ENCODE measurements around the gene CHMP4B. TPM values are rescaled to one million over a fixed set of nuclear protein-coding genes. Genes with fewer than 3 reads are reported as not detected.

The CHMP4B gene
- total RNA-seq, 1 donor from 2014 or later = 59.2 TPM

DNA sequence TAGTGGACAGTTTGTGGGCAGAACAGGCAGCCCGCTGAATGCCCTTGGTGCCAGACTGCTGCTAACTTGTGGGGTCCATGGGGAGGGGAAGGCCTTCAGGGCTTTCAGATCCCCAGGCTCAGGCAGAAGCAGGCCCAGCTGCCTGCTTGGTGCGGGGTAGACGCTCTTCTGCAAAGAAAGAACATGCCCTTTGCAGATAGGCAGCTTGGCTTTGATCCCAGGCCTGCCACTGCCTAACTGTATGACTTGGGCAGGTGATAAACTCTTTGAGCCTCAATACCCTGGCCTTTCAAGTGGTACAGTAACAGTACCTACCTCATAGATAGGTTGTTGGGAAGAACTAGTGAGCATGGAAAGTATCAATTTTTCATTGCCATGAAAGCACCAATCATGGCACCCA lies 28.4 kb downstream of the CHMP4B start:
- DNase-seq (ENCODE audit: low read depth) = no peak
- Histone ChIP-seq H3K36me3 (ENCODE audit: control insufficient read depth, insufficient read depth, low read length) (no peaks in the 10 kb centered on the region), H3K4me3 (ENCODE audit: low read depth, low read length) (no peak overlapping the region), H3K27me3 (ENCODE audit: control insufficient read depth, insufficient read depth, low read length) (no peaks in the 10 kb centered on the region)
- TF ChIP-seq, protein P1, sequence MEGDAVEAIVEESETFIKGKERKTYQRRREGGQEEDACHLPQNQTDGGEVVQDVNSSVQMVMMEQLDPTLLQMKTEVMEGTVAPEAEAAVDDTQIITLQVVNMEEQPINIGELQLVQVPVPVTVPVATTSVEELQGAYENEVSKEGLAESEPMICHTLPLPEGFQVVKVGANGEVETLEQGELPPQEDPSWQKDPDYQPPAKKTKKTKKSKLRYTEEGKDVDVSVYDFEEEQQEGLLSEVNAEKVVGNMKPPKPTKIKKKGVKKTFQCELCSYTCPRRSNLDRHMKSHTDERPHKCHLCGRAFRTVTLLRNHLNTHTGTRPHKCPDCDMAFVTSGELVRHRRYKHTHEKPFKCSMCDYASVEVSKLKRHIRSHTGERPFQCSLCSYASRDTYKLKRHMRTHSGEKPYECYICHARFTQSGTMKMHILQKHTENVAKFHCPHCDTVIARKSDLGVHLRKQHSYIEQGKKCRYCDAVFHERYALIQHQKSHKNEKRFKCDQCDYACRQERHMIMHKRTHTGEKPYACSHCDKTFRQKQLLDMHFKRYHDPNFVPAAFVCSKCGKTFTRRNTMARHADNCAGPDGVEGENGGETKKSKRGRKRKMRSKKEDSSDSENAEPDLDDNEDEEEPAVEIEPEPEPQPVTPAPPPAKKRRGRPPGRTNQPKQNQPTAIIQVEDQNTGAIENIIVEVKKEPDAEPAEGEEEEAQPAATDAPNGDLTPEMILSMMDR (IDR thresholded peaks at IDR 0.05; ENCODE audit: insufficient read depth, low read length, poor library complexity, severe bottlenecking) = no peak

GRCh38 chr20:33840160-33840559 lies 29.0 kb downstream of the CHMP4B start:
- TF ChIP-seq, protein P1 (IDR thresholded peaks at IDR 0.05; ENCODE audit: insufficient read depth, low read length, poor library complexity, severe bottlenecking) = no peak

GRCh38 chr20:33840759-33841435 lies 29.7 kb downstream of the CHMP4B start:
- no peak for DNase-seq (ENCODE audit: low read depth)
- TF ChIP-seq, protein P1 (IDR thresholded peaks at IDR 0.05; ENCODE audit: insufficient read depth, low read length, poor library complexity, severe bottlenecking) = no peak
- H3K36me3 ChIP-seq (ENCODE audit: control insufficient read depth, insufficient read depth, low read length) = no peaks in the 10 kb centered on the region

More at GRCh38 chr20:33840160-33840559, 29.0 kb downstream of the CHMP4B start:
- H3K4me3 ChIP-seq (ENCODE audit: low read depth, low read length) = no peak overlapping the region
- H3K36me3 ChIP-seq (ENCODE audit: control insufficient read depth, insufficient read depth, low read length) = no peaks in the 10 kb centered on the region
- DNase-seq (ENCODE audit: low read depth) = no peak
- H3K27me3 ChIP-seq (ENCODE audit: control insufficient read depth, insufficient read depth, low read length) = no peaks in the 10 kb centered on the region

GRCh38 chr20:33841436-33841799 lies 30.3 kb downstream of the CHMP4B start:
- H3K36me3 ChIP-seq (ENCODE audit: control insufficient read depth, insufficient read depth, low read length) = no peaks in the 10 kb centered on the region
- no peaks in the 10 kb centered on the region for H3K27me3 ChIP-seq (ENCODE audit: control insufficient read depth, insufficient read depth, low read length)
- DNase-seq (ENCODE audit: low read depth) = no peak
- TF ChIP-seq, protein P1 (IDR thresholded peaks at IDR 0.05; ENCODE audit: insufficient read depth, low read length, poor library complexity, severe bottlenecking) = no peak
- no peak overlapping the region for H3K4me3 ChIP-seq (ENCODE audit: low read depth, low read length)

More at GRCh38 chr20:33840759-33841435, 29.7 kb downstream of the CHMP4B start:
- Histone ChIP-seq H3K27me3 (ENCODE audit: control insufficient read depth, insufficient read depth, low read length) (no peaks in the 10 kb centered on the region), H3K4me3 (ENCODE audit: low read depth, low read length) (no peak overlapping the region)

DNA sequence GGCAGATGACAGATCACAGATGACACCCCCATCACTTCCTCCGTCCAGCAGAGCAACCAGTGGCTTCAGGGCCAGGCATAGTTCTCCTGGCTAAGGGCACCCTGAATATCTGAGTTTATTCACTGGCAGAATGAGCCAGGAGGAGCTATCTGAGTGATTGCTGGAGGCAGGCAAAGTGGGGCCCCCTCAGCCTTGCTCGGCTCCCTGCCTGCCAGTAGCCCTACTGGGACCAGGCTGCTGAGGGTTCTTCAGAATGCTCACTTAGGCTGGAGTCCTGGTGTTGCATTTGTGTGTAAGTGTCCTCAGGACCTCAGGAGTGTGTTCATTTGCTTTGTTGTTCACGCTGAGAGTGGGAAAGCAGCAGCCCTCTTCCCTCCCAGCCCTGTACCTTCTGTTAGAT lies 31.2 kb downstream of the CHMP4B start:
- DNase-seq (ENCODE audit: low read depth) = no peak
- TF ChIP-seq, protein P1 (IDR thresholded peaks at IDR 0.05; ENCODE audit: insufficient read depth, low read length, poor library complexity, severe bottlenecking) = no peak
- Histone ChIP-seq H3K27me3 (ENCODE audit: control insufficient read depth, insufficient read depth, low read length) (no peaks in the 10 kb centered on the region), H3K4me3 (ENCODE audit: low read depth, low read length) (no peak overlapping the region), H3K36me3 (ENCODE audit: control insufficient read depth, insufficient read depth, low read length) (no peaks in the 10 kb centered on the region)

DNA sequence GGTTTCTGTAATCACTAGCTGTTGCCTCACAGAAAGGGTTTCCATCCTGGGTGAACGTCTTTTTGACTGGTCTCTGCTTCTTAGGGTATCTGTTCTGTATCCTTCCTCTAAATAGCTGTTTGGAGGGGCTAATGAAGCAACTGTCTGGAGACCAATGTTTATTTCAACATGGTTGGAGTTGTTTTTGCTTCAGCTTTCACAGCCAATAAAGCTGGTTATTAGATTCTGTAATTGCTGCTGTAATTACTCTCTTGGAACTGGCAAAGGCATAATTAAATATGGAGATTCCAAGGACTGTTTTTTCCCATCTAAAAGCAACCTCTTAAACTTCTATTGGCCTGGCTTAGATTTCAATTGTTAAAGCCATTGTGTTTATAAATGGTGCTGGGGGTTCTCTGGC lies 31.9 kb downstream of the CHMP4B start:
- TF ChIP-seq, protein P1 (IDR thresholded peaks at IDR 0.05; ENCODE audit: insufficient read depth, low read length, poor library complexity, severe bottlenecking) = no peak
- H3K4me3 ChIP-seq (ENCODE audit: low read depth, low read length) = no peak overlapping the region
- no peak for DNase-seq (ENCODE audit: low read depth)
- no peaks in the 10 kb centered on the region for H3K36me3 ChIP-seq (ENCODE audit: control insufficient read depth, insufficient read depth, low read length)
- H3K27me3 ChIP-seq (ENCODE audit: control insufficient read depth, insufficient read depth, low read length) = no peaks in the 10 kb centered on the region

Data from kidney epithelial cell (primary cell).